ENCODE data around the gene PDS5B.

DNA sequence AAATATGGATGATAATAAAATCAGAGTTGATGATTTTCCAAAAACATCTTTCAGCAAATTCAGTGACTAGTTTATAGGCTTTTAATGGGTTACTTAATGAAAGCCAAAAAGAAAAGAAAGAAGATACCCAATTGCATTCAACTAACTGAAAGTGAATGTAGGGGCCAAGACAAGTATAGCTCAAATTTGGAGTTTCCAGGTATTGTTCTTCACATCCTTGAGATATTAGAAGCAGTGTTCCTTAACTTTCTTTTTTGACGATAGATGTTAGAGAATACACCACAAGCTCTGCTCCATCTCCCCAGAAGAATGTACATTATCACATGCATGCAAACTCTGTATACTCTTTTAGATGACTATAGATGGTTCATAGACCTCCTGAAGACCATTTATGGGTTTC, 43.6 kb downstream of the PDS5B start:
- TF ChIP-seq, protein P1, sequence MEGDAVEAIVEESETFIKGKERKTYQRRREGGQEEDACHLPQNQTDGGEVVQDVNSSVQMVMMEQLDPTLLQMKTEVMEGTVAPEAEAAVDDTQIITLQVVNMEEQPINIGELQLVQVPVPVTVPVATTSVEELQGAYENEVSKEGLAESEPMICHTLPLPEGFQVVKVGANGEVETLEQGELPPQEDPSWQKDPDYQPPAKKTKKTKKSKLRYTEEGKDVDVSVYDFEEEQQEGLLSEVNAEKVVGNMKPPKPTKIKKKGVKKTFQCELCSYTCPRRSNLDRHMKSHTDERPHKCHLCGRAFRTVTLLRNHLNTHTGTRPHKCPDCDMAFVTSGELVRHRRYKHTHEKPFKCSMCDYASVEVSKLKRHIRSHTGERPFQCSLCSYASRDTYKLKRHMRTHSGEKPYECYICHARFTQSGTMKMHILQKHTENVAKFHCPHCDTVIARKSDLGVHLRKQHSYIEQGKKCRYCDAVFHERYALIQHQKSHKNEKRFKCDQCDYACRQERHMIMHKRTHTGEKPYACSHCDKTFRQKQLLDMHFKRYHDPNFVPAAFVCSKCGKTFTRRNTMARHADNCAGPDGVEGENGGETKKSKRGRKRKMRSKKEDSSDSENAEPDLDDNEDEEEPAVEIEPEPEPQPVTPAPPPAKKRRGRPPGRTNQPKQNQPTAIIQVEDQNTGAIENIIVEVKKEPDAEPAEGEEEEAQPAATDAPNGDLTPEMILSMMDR (IDR thresholded peaks at IDR 0.05 in 8 of 11, conservative IDR thresholded peaks at IDR 0.05 in 3 of 11), result no peak
- TF ChIP-seq POLR2A (IDR thresholded peaks at IDR 0.05) (no peak), POLR2AphosphoS5 (IDR thresholded peaks at IDR 0.05) (no peak)

Data from spleen (tissue), 7 donors.